ENCODE data around the gene SLCO1C1.
"Not testable (repeated sequence)": the region's sequence is repeated elsewhere in the genome, so short reads cannot be mapped to it uniquely, and the experiment has no call there.

SLCO1C1 gene

GRCh38 chr12:20695232-20695631 lies at the start of gene SLCO1C1:
Gene SLCO1C1, plus strand, starts transcription at chr12:20695332. Its CDS starts 4,245 bp downstream, at chr12:20699577.
- DNase-seq (ENCODE audit: low read depth in 2 of 2): no peak

GRCh38 chr12:20646239-20646827 lies 48.8 kb upstream of the SLCO1C1 start:
- DNase-seq (ENCODE audit: low read depth in 2 of 2): no peak

GRCh38 chr12:20653871-20654270 lies 41.3 kb upstream of the SLCO1C1 start:
- DNase-seq (ENCODE audit: low read depth in 2 of 2): no peak

- DNase-seq (ENCODE audit: low read depth in 2 of 2): no peak
Measured at GRCh38 chr12:20656600-20656999, 38.5 kb upstream of the SLCO1C1 start.

GRCh38 chr12:20657496-20657895 lies 37.6 kb upstream of the SLCO1C1 start:
- no peak for DNase-seq (ENCODE audit: low read depth in 2 of 2)

GRCh38 chr12:20681334-20681733 lies 13.8 kb upstream of the SLCO1C1 start:
- no peak for DNase-seq (ENCODE audit: low read depth in 2 of 2)

- DNase-seq (ENCODE audit: low read depth in 2 of 2): no peak
Measured at GRCh38 chr12:20696181-20696905, 1.2 kb downstream of the SLCO1C1 start.

GRCh38 chr12:20701106-20701505 lies 6.0 kb downstream of the SLCO1C1 start:
- DNase-seq (ENCODE audit: low read depth in 2 of 2): no peak

- no peak for DNase-seq (ENCODE audit: low read depth in 2 of 2)
Measured at GRCh38 chr12:20704860-20705259, 9.7 kb downstream of the SLCO1C1 start.

GRCh38 chr12:20711846-20712245 lies 16.7 kb downstream of the SLCO1C1 start:
- no peak for DNase-seq (ENCODE audit: low read depth in 2 of 2)

- no peak for DNase-seq (ENCODE audit: low read depth in 2 of 2)
Measured at GRCh38 chr12:20716037-20716436, 20.9 kb downstream of the SLCO1C1 start.

- DNase-seq (ENCODE audit: low read depth in 2 of 2): no peak
Measured at GRCh38 chr12:20716985-20717384, 21.9 kb downstream of the SLCO1C1 start.

GRCh38 chr12:20718294-20718693 lies 23.2 kb downstream of the SLCO1C1 start:
- DNase-seq (ENCODE audit: low read depth in 2 of 2): no peak

GRCh38 chr12:20722142-20722541 lies 27.0 kb downstream of the SLCO1C1 start:
- no peak for DNase-seq (ENCODE audit: low read depth in 2 of 2)

GRCh38 chr12:20731274-20731673 lies 36.1 kb downstream of the SLCO1C1 start:
- no peak for DNase-seq (ENCODE audit: low read depth in 2 of 2)

GRCh38 chr12:20740972-20741371 lies 45.8 kb downstream of the SLCO1C1 start:
- DNase-seq (ENCODE audit: low read depth in 2 of 2): no peak

GRCh38 chr12:20748198-20748597 lies 53.1 kb downstream of the SLCO1C1 start:
- DNase-seq (ENCODE audit: low read depth in 2 of 2): no peak

GRCh38 chr12:20751046-20751445 lies 55.9 kb downstream of the SLCO1C1 start:
- no peak for DNase-seq (ENCODE audit: low read depth in 2 of 2)

- no peak for DNase-seq (ENCODE audit: low read depth in 2 of 2)
Measured at GRCh38 chr12:20777420-20777819, 82.3 kb downstream of the SLCO1C1 start.

GRCh38 chr12:20778969-20779368 lies 83.8 kb downstream of the SLCO1C1 start:
- DNase-seq (ENCODE audit: low read depth in 2 of 2): no peak

GRCh38 chr12:20779971-20780370 lies 84.8 kb downstream of the SLCO1C1 start:
- not testable (repeated sequence) for DNase-seq (ENCODE audit: low read depth in 2 of 2)

- DNase-seq (ENCODE audit: low read depth in 2 of 2): not testable (repeated sequence)
Measured at GRCh38 chr12:20783796-20784357, 88.7 kb downstream of the SLCO1C1 start.

- no peak for DNase-seq (ENCODE audit: low read depth in 2 of 2)
Measured at GRCh38 chr12:20792971-20793370, 97.8 kb downstream of the SLCO1C1 start.

All from stimulated activated CD4-positive, alpha-beta T cell treated with anti-CD3 and anti-CD28 coated beads, Interleukin-1b, Interleukin-23, amount 100 ng/mL, for 4 hours (primary cell).